AG09309 (cell line): ENCODE measurements around the gene KIDINS220.
"Not testable (repeated sequence)": the region's sequence is repeated elsewhere in the genome, so short reads cannot be mapped to it uniquely, and the experiment has no call there.

Experiments
- DNase-seq: peaks from one replicate; pipeline ENCODE4 v3.0.0-alpha.2; 2010; ENCODE audit warnings: low read depth
- H3K4me3 ChIP-seq: 2 replicates; pipeline ENCODE4 v1.5.1; 2011; ENCODE audit warnings: mild to moderate bottlenecking, low read depth, low read length, moderate library complexity; ENCODE audit not compliant: control insufficient read depth
- TF ChIP-seq, protein P1 (sequence below): IDR thresholded peaks from 2 replicates; pipeline ENCODE4 v1.5.1; 2011; ENCODE audit warnings: mild to moderate bottlenecking, low read depth, low read length, inconsistent platforms; ENCODE audit not compliant: insufficient read depth, control insufficient read depth; ENCODE audit errors: missing control alignments

Gene KIDINS220

GRCh38 chr2:8752385-8752784 lies 85.0 kb downstream of the KIDINS220 start:
- TF ChIP-seq, protein P1, sequence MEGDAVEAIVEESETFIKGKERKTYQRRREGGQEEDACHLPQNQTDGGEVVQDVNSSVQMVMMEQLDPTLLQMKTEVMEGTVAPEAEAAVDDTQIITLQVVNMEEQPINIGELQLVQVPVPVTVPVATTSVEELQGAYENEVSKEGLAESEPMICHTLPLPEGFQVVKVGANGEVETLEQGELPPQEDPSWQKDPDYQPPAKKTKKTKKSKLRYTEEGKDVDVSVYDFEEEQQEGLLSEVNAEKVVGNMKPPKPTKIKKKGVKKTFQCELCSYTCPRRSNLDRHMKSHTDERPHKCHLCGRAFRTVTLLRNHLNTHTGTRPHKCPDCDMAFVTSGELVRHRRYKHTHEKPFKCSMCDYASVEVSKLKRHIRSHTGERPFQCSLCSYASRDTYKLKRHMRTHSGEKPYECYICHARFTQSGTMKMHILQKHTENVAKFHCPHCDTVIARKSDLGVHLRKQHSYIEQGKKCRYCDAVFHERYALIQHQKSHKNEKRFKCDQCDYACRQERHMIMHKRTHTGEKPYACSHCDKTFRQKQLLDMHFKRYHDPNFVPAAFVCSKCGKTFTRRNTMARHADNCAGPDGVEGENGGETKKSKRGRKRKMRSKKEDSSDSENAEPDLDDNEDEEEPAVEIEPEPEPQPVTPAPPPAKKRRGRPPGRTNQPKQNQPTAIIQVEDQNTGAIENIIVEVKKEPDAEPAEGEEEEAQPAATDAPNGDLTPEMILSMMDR, result no peak
- no peak overlapping the region for H3K4me3 ChIP-seq
- no peak for DNase-seq

GRCh38 chr2:8750221-8750620 lies 87.2 kb downstream of the KIDINS220 start:
- no peak for DNase-seq
- TF ChIP-seq, protein P1, result no peak
- H3K4me3 ChIP-seq, result no peak overlapping the region

DNA sequence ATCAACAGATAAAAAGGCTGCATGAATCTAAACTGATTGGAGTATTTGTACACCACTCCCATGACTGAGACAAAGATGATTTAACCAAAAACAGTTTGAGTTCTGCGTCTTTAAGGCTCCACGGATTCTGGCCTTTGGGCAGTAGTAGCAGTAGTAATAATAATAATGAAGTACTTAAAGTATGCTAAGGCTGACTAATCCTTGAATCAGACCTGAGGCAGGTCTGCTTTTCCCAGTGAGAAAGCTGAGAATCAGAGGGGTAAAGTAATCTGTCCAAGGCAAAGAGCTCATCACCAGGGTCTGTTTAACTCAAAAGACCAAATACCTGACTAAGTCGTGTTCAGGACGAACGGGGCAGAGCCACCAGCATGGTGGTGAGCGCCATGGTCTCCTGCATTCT lies 94.2 kb downstream of the KIDINS220 start:
- no peak overlapping the region for H3K4me3 ChIP-seq
- TF ChIP-seq, protein P1, result no peak
- DNase-seq, result no peak

DNA sequence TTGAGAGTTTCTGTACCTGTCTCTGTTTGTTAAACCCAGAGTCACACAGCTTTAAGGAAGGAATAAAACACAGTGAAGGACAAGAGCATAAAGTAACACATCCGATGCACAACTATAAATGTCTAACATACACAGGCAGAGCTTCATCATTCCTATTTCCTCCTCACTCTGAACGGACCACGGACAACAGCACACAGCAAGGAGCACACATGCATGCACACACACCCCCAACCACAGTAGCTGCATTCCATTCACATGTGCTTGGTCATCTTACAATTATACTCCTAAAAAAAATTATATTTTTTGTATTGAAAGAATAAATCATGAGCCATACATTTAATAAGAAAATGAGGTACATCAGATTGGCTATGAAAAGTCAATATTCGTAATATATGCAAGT lies 97.3 kb downstream of the KIDINS220 start:
- DNase-seq, result no peak
- H3K4me3 ChIP-seq, result no peak overlapping the region
- TF ChIP-seq, protein P1, result no peak

DNA sequence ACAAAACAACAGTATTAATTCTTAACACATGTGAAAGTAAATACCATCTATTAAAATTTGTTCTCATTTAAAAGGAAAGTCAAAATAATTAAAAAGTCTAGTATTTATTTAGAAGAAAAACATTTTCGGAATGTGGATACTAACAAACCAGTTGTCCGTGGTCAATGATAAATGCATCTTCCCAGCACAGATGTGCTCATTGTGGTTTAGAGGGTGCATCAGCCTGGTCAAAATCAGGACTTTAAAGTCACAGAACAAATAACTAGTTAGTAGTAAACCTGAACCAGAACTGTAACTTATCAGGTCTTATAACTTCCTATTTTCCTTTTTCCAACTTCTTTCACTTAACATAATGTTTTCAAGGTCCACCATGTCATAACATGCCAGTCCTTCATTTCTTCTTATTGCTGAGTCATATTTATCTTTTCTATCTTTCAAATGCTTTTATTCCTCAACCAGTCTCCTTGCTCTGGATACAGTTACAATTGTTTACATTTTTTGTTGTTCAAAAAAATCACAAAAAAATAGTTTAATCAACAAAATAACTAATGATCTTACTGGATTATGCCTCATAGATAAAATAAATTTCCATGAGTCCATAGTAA lies 99.7 kb downstream of the KIDINS220 start:
- H3K4me3 ChIP-seq, result no peak overlapping the region
- no peak for DNase-seq
- TF ChIP-seq, protein P1, result no peak

- DNase-seq, result no peak
- TF ChIP-seq, protein P1, result no peak
- H3K4me3 ChIP-seq, result no peak overlapping the region
Observed at GRCh38 chr2:8732601-8733000, 104.8 kb downstream of the KIDINS220 start.

DNA sequence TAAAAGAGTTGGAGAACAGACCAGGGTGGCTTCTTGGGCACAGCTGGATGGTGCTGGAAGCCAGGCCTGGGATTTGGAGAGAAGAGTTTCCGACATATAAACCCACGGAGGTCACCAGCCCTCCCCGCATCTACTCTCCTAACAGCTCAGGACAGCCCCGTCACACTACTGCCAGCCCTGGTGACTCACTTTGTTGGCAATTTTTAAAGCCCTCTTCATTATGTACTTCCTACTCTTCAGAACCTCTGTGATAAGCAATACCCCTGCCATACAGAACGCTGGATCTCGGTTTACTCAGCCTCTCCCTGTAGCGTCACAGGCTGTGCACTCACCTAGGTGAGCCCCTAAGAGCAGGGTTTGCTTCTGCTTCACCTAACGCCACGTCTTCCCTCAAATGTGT lies 107.5 kb downstream of the KIDINS220 start:
- TF ChIP-seq, protein P1, result no peak
- DNase-seq, result no peak
- no peak overlapping the region for H3K4me3 ChIP-seq

DNA sequence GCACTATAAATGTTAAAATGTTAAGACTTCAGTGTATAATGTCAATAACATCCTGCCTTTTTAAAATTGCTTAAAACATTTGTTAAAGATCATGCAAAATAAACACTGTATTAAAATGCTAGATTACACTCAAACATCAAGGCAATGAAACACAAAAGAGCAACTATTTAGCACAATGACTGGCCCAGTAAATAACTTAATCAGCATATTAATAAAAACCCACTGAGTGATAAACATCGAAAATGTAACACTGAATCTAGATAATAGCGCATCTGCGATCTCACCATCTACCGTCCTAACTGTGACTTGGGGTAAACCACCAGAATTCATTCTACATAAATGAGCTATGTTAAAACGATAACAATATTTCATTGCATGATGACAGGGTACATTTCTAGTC lies 108.3 kb downstream of the KIDINS220 start:
- not testable (repeated sequence) for H3K4me3 ChIP-seq, DNase-seq
